HG02642 (cell line): Measurements from ENCODE around the gene C3orf18.

ENCODE experiments used
- ATAC-seq: cut with Tn5 transposase; IDR thresholded peaks from one replicate; pipeline ENCODE4 v1.9.1; 2021; ENCODE audit warnings: mild to moderate bottlenecking; ENCODE audit not compliant: unreplicated experiment, poor library complexity

C3orf18 gene

DNA sequence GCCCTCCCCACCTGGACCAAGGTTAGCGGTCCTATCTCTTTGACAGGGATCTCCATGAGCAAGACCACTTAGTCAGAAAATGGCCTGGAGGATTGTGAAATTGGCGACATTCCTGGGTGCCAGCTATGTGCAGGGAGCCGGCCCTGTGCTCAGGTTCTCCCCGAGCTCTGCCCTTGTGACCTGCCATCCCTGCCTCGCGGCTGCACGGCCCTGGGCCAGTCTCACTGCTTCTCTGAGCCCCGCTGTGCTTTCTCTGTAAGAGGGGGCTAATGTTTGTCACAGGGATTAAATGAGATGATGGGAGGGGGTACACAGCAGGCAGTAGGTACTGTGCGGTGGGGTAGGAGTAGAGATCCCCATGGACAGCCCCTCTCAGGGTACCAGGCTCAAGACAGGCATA is 14.9 kb downstream of the C3orf18 start:
- no peak for ATAC-seq

DNA sequence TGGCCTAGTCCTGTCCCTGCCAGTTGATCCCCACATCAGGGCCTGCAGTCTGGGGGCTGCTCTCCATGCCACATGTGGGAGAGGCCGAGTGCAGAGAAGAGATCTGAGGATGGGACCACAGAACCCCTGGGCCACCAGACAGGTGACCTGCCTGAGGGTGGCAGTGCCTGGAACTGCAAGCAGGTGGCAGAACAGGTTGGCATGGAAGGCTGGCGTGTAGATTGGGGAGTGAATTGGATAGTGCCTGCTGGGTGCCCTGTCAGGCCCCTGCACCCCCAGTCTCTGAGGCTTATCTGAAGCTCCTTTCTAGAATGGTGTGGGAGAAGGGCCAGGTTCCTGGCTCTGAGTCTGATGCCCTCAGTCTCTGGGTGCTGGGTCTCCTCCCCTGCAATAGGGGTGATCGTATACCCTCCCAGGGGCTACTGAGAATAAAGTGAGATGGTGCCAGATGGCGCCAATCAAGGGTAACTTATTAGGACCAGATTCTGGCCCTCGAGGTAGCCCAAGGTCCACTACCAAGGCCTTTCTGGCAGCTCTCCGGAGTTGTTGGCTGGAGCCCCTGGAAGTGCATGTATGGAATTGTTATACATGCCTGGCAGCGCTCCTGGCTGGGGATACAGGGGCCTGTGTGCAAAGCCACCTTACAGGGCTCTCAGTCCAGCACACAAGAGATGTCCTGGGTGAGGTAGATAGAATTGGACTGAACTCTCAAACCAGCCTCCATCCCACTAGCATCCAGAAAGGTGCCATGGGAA is 15.7 kb downstream of the C3orf18 start:
- ATAC-seq, result no peak

DNA sequence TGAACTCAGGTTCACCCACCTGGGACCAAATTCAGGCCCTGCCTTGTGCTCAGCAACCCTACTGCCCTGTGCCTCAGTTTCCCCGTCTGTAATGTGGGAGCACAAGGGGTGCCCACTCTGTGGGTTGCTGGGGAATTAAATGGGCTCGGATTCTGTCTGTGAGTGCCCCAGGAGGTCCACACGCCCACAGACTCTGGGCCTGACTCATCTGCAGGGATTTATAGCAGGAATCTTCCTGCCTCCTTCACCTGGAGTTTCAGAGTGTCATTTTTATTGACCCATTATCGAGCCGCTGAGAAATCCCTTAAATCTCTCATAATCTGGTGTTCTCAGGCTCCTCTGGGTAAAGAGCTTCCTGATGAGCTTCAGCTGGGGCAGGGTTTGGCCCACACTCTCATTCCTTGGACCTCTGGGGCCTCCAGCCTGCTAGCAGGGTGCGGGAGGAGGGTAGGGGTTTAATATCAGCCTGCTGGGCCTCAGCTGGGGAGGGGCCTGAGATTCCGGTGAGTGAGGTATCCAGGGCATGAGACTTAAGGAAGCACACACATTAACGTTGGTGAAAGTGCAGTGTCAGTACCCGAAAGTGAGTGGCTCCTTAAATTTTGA is 16.4 kb downstream of the C3orf18 start:
- no peak for ATAC-seq

DNA sequence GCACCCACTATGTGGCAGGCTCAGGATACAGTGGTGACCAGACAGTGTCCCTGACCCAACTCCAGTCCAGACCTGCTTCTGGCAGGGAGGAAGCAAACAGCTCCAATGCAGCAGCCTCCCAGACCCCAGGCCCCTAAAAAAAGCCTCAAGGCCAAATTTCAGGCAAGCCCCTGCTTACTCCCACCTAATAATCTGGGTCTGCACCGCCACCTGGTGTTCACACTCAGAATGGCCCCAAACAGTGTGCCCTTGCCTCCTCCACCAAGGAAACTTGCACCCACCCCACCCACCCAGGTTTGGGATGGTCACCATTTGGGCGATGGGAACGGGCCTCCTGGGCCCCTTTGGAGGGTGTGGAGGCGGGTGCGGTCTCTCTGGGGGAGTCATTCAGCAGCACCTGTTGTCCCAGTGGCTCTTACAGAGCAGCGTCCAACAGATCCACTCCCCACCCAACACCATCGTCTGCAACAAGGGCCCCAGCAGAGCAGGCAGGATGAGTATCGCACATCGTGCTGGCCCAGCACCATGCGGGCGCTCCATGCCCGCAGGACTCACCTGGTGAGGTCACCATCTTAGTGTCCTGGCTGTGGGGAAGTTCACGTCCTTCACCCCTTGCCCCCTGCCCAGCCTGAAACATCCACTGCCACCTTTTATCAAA is 17.3 kb downstream of the C3orf18 start:
- ATAC-seq, result no peak

DNA sequence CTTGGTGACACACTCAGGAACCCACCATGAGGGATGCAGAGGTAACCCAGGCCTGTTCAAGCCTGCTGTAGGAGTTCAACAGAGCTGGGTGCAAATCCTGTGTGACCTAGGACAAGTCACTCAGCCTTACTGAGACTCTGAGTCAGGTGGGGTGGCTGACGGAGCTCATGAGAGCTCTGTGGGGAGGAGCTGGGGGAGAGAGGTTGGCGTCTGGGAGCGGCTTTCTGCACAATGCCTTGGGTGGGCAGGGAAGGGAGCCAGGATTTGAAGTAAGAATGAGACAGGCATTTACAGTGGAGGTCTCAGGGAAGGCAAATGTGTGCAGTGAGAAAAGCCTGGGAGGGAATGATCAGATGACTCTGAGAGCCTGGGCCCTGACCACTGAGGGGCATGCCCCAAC is 18.3 kb downstream of the C3orf18 start:
- no peak for ATAC-seq

DNA sequence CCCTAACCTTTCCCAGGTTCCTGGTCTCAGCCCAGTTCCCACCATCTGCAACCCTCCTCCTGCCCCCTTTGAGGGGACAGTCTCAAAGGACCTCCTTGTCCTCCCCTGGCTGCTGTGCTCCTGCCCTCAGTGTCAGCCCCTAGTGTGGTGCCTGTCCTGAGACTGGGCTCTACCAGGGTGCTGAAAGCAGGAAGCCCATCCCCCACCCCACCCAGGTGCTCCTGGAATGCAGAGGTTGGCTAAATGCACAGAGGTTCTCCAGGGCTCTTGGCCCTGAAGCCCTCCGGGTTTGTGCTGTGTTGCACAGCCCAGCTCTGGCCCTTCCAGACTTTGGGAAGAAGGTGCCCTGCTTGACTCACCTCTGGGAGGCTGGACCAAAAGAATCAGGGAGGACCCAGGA is 21.8 kb downstream of the C3orf18 start:
- no peak for ATAC-seq

DNA sequence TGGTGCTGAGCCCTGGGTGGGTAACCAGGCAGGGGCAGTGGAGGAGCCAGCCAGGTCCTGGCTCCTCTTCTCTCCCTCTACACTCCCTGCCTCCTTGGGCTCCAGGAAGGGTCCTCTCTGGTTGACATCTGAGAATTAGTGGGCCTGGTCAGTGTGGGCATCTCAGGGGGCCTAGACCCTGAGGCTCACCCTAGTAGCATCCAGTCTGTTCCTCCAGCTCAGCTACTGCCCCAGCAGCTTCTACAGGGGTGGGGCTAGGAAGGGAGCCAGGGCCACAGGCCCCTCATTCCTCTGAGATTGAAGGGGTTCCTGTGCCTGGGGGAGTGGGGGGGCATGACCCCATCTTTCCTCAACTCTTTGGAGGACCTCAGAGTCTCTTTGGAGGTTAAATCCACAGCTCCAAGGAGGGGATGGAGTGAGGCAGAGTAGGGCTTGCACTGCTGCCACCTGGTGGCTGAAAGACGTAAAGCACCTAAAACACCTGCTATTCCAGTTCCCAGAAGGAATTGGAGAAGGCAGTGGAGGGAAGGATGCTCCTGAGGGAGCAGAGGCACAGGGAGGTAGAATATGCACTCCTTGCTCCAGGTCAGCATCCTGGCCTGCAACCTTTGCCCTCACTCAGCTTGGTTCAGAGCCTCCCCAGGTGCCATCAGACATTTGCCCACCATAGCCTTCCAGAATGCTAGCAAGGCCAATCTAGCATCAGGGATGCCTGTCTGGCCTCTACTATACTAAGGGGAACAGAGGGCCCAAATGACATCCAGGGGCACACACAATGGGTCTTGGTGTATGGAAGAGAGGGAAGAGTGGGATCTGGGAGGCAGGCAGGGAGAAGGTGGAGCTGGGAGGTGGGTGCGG is 25.1 kb downstream of the C3orf18 start:
- no peak for ATAC-seq

DNA sequence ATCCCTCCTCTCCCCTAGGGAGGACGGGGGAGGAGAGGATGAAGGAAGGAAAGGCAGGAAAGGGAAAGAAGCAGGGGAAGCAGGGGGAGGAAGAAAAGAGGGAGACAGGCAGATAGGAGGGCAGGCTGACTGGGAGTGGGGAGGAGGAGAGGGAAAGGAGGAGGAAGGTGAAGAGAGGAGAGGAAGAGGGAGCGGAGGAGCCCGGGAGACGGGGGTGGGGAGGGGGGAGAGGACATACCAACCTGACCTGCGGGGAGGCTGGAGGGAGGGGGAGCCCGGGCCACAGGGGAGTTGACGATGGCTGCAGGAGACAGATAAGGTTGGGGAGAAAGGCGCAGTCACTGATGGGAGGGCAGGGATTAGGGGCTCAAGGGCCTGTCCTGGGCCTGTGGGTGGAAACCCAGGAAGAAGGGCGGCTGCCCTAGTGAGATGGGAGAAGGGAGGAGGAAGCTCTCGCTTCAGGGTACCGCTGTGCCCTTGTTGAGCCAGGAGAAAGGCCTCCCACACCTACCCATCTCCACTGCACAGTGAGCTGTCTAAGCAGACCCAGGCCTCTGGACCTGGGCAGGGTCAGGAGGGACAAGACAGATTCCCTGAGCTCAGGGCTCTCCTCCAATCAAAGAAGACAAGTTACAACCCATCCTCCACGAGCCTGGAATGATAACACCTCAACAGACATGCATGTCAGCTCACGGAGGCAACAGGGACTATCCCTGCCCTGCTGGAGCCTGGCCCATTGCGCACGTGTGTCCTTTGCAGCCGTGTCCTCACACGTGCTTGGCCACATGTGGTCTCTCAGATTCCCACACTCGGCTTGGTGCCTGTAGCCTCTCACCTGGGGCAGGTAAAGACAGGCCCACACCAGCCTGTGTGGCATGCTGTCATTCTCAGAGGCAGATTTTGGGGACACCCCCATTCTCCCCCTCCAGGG is 27.9 kb downstream of the C3orf18 start:
- ATAC-seq, result no peak

DNA sequence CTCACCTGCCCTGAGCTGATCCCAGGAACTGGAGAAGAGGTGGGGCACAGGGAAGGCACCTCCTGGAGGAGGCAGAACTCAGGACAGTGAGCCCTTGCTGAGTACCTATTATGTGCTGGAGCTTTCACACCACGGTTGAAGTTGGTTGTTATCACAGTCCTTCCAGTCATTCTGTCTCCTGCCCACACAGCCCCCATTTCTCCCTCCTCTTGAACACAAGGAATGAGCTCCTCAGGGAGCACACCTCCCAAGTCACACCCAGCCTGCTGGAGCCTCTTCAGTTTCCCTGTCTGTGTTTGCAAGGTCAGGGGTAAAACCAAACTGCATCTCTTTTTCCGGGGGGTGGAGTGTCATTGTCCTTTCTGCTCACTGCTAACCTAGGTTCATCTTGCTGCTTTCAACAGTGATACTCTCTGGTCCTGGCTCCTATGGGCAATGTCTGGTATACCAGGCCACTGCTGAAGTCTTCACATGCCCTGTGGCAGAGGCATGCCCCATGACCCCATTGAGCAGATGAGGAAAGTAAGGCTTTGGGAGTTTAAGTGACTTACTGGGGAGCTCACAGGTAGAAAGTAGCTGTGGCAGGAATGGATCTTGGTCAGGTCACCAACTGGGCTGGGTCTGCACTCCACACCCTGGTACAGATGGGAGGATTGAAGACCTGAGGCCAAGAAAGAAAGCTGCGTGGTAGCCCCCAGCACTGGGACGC is 30.0 kb downstream of the C3orf18 start:
- ATAC-seq, result no peak

DNA sequence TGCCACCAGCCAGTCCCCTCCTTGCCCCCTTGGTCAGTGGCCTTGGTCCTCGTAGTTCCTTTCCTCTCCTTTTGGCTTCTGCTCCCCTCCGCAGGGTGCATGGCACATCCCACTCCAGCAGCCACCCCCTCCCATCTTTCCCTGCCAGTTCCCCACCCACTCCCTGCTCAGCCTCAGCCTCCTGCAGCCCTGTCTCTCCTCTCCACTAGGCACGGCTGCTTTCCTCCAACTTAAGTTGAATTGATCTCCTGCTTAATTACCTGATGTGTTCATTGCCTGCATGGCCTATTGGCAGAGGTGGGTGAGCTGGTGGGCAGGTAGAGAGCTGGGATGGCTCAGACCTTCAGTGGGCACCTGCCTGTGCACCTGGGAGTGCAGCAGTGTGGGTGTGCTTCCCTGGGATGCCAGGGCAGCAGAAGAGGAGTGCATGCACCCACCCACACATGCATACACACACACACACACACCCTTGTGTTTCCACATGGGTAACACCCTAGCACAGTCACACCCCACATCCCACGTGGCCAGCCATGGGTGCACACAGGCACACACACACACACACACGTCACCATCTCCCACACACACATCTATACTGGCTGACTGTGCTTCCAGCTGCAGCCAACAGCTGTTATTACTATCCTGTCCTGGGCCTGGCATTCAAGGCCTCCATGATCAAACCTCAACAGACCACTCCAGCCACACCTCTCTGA is 30.9 kb downstream of the C3orf18 start:
- no peak for ATAC-seq

DNA sequence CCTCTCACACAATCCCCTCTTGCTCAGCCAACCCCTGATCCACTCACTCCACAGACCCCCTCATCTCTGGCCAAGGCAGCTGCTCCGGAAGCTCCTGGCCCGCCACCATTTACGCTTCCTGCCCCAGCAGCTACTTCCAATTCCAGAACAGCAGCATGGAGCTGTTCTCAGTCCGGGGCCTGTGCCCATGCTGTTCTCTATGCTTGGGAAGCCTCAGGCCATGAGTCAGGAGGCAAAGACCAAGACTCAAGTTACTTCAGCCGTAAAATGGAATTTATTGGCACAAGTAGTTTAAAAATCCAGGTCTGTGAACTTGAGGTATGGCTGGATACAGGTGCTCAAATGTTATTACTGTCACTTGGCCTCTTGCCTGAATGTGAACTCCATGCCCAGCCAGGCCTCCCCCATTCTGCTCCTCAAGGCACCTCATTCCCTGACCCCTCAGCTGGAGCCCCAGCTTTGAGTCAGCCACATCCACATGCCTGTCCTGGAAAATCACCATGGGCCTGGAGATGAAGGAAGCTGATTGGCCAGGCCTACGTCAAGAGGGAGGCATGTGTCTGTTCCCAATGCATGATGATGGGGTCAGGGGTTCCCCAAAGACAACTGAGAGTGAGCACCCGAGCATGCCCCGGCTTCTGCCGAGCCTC is 32.7 kb downstream of the C3orf18 start:
- ATAC-seq, result no peak

DNA sequence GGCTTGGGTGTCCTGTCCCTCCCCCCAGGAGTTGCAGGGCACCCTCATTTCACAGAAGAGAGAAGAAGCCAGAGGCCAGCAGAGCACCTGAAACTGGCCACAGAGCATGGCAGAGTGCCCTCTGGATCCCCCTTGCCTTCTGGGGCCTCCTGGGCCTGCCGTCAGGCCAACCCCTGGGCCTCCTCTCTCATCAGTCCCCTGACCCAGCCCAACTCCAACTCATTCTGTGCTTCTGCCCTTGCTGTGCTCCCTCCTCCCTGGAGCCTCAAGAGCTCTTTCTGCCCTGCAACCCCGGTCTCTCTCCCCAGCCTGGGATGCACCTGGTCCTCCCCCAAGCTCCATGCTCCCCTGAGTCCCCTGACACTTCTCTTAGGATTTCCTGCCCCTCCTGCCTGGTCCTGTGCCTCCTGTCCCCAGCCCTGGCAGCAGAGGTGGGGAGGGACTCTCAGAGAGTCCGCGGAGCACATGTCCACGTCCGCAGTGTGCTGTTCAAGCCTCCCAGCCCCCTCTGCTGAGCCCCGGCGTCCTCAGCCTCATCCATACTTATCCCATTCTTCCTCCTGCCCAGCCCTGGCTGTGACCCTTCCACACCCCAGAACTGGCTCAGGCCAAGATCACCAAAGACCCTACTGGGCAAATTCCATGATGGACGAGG is 33.6 kb downstream of the C3orf18 start:
- ATAC-seq, result no peak

DNA sequence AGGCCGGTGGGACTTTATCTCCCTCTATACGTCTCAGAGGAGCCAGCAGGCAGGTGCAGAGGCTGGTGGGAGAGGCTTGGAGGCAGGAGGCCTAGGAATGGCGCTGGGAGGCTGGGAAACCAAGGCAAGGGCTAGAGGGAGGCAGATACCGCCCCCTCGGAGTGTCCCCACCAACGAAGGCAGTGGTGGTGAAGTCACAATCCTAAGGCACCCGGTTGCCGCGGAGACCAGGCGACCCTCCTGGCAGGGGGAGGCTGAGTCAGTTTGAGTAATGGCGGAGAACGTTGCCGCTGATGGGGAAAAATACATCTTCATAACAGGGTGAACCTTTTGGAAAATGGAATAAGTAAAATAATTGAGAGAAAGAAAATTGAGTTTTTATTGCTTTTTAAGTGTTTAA is 34.2 kb downstream of the C3orf18 start:
- no peak for ATAC-seq

DNA sequence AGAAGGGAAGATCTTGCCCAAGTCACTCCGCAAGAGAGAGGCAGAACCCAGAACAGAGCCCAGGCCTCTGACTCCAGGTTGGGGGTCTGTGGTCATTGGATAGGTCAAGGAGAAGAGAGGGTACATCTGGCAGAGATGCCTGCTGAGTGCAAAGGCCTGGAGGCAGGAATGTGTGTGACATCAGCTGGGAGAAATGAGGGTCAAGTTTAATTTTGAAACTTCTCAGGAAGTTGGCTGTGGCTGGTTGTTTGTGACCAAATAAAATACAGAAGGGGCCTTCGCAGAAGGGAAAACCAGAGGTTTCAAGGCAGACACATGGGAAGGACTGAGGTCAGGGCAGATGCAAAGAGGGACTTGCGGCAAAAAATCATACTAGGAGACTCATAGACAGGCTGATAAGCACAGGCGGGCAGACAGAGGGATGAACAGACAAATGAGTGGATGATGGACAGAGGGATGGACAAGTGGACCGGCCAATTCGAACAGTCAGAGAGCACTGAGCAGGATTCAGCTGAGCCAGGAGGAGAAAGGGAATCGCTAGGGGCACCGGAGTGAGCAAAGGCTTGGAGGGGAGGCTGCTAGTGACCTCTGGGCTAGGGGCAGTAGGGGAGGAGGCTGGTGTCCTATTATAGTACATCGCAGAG is 35.4 kb downstream of the C3orf18 start:
- no peak for ATAC-seq

DNA sequence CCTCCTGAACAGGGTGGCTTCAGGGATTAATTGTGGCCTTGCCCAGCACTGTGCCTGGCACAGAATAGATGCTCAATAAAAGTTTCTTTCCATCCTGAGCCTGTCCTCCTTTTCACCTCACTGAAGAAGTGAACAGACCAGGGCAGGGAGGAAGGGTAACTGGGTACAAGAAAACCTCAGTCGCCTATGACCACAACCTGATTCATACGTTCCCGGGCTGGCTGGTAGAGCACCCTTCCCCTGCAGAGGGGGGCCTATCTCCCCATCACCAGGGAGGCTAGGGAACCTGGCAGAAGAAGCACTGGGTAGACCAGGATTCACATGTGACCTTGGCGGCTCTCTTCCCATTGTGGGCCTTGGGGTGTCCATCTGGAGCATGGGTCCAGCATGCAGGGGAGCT is 36.3 kb downstream of the C3orf18 start:
- no peak for ATAC-seq

DNA sequence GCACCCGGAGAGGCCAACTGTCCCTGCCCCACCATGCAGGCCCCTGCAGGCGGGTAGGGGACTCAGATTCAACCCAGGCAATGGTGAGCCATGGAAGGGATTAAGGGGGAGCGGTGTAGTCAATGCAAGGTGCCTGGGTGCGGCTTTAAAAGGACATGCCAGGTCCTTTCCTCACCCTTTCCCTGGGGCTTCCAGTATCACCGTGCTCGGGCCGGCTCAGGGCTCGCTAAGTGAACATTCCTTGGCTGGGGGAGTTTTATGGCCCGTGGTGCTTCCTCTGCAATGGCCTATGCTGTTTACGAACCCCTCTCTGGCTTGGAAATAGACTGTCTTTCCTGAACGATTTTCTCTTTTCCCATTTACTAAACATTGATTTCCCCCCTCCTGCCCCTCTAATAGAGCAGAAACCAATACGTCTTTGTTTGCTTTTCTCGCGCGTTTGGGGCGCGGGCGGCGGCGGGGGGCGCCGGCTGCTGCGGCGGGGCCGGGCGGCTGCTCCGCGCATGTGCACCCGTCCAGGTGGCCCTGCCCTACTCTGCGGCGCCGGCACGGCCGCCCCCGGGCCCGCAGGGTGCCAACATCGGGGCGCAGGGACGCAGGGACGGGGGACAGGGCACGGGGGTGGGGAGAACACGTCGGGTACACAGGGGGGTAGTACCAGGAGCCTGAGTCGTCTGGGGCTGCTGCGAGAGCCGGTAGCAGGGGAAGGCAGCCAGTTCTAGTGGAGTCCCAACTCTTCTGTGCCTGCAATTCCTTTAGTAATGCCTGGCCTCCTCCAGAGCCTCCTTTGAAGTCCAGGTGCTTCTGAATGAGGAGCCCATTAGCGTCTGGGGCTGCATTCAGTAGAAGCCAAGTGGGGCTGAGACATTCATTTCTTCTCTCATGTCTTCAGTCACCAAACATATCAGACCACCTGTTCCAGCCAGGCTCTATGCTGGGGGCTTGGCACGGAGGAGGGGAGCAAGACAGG is 37.3 kb downstream of the C3orf18 start:
- no peak for ATAC-seq
